Measurements from ENCODE around the gene SRM.
"Not testable (repeated sequence)": the region's sequence is repeated elsewhere in the genome, so short reads cannot be mapped to it uniquely, and the experiment has no call there.

Gene SRM

DNA sequence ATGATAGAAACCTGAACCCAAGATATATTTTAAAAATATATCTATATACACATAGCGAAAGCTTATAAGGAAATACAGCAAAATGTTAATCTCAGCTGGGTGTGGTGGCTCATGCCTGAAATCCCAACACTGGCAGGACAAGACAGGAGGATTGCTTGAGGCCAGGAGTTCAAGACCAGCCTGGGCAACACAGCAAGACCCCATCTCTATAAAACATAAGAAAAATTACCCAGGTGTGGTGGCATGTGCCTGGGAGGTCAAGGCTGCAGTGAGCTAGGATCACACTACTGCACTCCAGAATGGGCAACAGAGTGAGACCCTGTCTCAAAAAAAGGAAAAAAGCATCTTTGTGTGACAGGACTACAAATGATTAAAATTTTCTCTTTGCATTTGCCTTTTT lies 6.0 kb upstream of the SRM start:
- FAIRE-seq = no peak

DNA sequence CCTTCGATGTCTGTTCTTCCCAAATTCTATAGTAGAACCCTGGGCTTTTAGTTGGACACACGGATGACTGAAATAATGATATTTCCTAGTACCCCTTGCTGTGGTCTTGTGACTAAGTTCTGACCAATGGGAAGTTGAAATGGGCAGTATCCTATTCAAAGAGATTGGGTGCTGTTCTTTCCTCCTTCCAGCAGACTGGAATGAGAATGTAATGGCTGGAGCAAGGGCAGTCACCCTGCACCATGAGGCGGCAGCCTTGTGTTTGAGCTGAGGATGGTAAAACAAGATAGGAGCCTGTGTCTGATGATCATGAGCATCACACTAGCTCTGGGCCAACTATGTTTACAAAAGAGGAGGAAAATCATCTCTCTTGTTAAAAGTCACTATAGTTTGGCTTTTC lies 5.1 kb upstream of the SRM start:
- FAIRE-seq = no peak
- no peak for DNase-seq (ENCODE audit: insufficient read length, low spot score)

More for the DNA sequence above, 6.0 kb upstream of the SRM start:
- DNase-seq (ENCODE audit: insufficient read length, low spot score) = no peak

GRCh38 chr1:11063937-11064537 lies 4.2 kb upstream of the SRM start:
- not testable (repeated sequence) for DNase-seq (ENCODE audit: insufficient read length, low spot score); FAIRE-seq

- peak; percentile 47 for DNase-seq (ENCODE audit: insufficient read length, low spot score)
- FAIRE-seq = peak; percentile 90
These were observed 3.2 kb upstream of the SRM start for GRCh38 chr1:11062965-11063401.

- peak; percentile 44 for FAIRE-seq
- no peak for DNase-seq (ENCODE audit: insufficient read length, low spot score)
These were observed 2.0 kb upstream of the SRM start for GRCh38 chr1:11061652-11062365.

DNA sequence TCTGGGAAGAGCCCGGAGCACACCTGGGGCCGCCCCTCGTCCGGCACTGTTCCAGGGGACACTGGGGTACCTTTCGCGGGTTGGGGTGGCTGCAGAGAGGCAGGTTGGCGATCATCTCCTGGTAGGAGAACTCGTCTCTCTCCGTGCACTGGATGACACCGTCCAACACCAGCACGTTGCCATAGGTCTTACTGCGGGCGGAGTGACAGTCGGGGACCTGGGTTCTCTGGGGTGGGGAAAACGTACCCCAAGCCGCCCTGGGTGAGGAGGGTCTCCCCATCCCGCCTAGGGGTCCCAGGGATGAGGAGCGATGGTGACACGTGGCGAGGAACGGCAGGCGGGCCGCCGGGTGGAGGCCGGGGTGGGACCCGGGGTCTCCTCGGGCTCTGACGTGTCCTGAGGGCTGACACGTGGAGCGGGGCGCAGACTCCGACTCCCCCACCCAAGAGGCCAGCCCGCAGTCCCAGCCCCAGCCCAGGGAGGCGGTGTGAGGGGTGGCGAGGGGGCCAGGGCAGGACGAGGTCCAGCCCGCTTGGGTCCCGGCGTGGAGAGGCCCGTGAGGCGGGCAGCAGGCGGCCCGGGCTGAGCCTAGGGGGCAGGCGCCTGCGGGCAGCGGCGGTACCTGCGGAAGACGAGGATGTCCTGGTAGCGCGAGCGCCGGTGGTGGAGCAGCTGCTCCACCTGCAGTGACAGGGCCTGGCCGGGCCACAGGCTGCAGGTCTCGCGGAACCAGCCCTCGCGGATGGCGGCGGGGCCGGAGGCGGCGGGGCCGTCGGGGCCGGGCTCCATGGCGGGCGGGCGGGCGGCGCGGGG lies 457 bp downstream of the SRM start:
- DNase-seq (ENCODE audit: insufficient read length, low spot score) (no peak), FAIRE-seq (no peak)

- no peak for DNase-seq (ENCODE audit: insufficient read length, low spot score)
- FAIRE-seq = no peak
These were observed 1.1 kb downstream of the SRM start for GRCh38 chr1:11058595-11059154.

DNA sequence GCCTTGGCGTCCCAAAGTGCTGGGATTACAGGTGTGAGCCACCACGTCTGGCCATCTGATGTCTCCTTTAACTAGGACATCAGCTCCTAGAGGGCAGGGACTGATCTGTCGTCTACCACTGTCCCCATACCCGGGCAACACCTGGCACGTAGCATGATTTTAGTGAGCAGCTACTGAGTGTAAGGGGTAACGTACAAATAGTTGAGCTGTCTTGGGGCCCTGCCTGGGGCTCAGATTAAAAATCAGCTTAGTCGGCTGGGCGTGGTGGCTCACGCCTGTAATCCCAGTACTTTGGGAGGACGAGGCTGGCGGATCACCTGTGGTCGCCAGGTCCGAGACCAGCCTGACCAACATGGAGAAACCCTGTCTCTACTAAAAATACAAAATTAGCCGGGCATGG lies 1.8 kb downstream of the SRM start:
- FAIRE-seq (no peak), DNase-seq (ENCODE audit: insufficient read length, low spot score) (no peak)

DNA sequence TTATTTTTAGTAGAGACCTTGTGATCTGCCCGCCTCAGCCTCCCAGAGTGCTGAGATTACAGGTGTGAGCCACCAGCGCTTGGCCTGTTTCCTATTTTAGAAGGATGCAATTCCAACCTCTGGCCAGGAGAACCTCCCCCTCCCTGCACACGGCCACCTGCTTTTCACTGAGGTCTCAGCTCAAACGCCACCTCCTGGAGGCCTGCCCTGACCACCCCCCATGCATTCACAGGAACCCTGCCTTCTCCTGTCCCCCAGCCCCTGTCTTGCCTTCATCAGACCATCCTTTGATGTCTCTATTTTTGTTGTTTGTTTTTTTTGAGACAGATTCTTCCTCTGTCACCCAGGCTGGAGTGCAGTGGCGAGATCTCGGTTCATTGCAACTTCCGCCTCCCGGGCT lies 2.3 kb downstream of the SRM start:
- no peak for FAIRE-seq
- DNase-seq (ENCODE audit: insufficient read length, low spot score) = no peak

GRCh38 chr1:11056504-11056903 lies 3.3 kb downstream of the SRM start:
- FAIRE-seq = no peak
- DNase-seq (ENCODE audit: insufficient read length, low spot score) = no peak

DNA sequence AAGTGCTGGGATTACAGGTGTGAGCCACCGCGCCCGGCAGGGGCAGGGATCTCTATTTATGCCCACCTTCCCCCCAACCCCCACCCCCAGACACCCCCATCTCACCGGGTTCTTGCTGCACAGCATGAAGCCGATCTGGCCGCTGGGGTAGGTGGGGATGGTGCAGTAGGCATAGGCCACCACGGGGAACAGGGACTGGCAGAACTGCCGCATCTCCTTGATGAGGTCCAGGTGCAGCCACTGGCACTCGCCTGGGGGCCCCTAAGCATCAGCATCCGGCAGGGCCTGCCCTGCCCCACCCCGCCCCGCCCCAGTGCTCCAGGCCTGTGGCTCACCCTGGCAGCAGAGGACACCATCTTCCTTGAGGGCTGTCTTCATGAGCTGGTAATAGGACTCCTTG lies 4.1 kb downstream of the SRM start:
- DNase-seq (ENCODE audit: insufficient read length, low spot score) = no peak
- no peak for FAIRE-seq

- DNase-seq (ENCODE audit: insufficient read length, low spot score) (no peak), FAIRE-seq (no peak)
These were observed 5.2 kb downstream of the SRM start for GRCh38 chr1:11054666-11055065.

DNA sequence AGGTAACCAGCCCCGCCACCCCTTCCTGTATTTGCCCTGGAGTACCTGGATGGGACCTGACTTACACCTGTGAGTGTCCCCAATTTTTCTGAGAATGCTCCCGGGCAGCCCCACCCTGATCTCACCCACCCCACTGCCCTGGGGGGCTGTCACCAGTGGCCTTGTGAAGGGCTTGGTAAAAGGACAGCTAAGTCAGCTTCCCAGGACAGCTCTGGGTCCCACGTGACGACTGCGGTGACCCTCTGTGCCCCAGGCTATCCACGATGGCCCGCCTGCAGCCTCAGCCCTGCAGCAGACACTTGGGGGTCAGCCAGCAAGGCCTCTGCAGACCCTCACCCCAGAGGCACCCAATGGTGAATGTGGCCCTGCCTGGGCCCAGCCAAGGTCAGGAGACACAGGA lies 5.6 kb downstream of the SRM start:
- FAIRE-seq (no peak), DNase-seq (ENCODE audit: insufficient read length, low spot score) (no peak)

DNA sequence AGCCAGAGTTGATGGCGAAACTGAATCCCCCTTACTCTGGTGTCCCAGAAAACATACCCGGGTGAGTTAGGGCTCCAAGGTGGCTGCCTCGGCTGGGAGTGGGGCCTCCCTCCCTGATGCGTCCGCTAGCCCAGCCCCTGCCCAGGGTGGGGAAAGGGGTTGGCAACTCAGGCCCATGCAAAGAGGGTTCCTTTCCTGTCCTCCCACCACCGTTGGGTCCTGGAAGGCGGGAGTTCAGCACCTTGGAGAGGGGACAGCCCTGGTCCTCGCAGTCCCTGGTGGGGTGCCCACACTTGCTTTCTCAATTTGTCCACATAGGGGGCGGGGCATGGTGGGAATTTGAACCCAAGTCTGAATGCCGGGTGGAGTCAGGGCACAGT lies 6.1 kb downstream of the SRM start:
- FAIRE-seq (no peak), DNase-seq (ENCODE audit: insufficient read length, low spot score) (no peak)

GRCh38 chr1:11052839-11053757 lies 6.7 kb downstream of the SRM start:
- FAIRE-seq (no peak), DNase-seq (ENCODE audit: insufficient read length, low spot score) (no peak)

GRCh38 chr1:11051781-11052511 lies 7.9 kb downstream of the SRM start:
- DNase-seq (ENCODE audit: insufficient read length, low spot score) (no peak), FAIRE-seq (no peak)

DNA sequence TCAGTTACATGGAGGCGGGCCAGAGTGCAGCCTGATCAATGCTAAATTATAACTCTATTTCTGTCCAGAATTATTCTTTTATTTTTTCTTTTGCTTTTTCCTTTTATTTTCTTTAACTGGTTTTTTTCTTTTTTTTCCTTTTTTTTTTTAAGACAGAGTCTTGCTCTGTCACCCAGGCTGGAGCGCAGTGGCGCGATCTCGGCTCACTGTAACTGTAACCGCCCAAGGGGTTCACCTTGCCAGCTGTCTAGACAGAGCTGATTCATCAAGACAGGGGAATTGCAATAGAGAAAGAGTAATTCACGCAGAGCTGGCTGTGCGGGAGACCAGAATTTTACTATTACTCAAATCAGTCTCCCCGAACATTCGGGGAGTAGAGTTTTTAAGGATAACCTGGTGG lies 8.7 kb downstream of the SRM start:
- not testable (repeated sequence) for DNase-seq (ENCODE audit: insufficient read length, low spot score); FAIRE-seq

GRCh38 chr1:11046625-11047365 lies 13.0 kb downstream of the SRM start, which contains the start of gene MASP2:
TSS of gene MASP2 (minus strand) at chr1:11047239. CDS start at chr1:11047207, 32 bp downstream.
- DNase-seq (ENCODE audit: insufficient read length, low spot score) (no peak), FAIRE-seq (no peak)

DNA sequence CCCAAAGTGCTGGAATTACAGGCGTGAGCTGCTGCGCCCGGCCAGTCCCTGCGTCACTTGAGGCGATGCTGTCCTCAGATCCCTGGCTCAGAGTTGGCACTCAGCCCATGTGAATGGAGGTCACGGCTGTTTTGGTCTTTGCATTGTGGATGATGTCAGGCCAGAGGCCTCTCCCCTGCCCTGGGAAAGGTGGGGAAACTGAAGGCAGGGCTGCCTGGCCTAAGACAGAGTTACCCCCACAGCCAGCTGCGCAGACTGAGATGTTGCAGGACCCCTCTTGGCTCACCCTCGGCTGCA lies 13.6 kb downstream of the SRM start:
- DNase-seq (ENCODE audit: insufficient read length, low spot score) (no peak), FAIRE-seq (no peak)
